ENCODE results near the gene MC2R.

The MC2R gene

GRCh38 chr18:13915391-13915790 is at the start of gene MC2R:
TSS of gene MC2R (minus strand) at chr18:13915536. CDS start at chr18:13885518, 30,018 bp downstream.
- no peak for DNase-seq (ENCODE audit: low read depth in 2 of 2)

DNA sequence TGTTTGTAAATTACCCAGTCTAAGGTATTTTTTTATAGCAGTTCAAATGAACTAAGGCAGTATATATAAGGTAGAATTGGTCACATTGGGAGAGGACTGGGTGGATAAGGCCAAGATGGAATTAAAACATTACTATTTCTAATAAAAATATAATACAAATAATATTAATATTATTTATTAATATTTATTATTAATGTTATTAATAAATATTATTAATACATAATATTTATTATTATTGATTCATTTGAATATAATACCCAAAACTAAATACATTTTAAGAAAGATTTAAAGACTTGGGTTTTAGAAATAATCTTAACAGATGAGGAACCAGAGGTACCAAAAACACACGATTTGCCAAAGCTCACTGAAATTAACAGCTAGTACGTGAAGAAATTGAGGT is 30.5 kb upstream of the MC2R start:
- no peak for DNase-seq (ENCODE audit: low read depth in 2 of 2)

DNA sequence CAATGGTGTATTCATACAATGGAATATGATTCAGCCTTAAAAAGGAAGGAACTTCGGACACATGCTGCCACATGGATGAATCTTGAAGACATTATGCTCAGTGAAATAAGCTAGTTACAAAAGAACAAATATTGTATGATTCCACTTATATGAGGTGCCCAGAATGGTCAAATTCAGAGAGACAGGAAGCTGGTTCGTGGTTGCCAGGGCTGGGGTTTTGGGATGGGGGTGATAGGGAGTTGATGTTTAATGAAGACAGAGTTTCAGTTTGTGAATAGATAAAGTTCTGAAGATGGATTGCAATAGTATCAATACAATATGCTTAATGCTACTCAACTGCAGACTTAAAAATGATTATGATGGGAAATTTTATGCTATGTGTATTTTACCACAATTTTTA is 28.0 kb upstream of the MC2R start:
- DNase-seq (ENCODE audit: low read depth in 2 of 2), result no peak

GRCh38 chr18:13940326-13940725 is 25.0 kb upstream of the MC2R start:
- DNase-seq (ENCODE audit: low read depth in 2 of 2), result no peak

GRCh38 chr18:13934676-13935075 is 19.3 kb upstream of the MC2R start:
- no peak for DNase-seq (ENCODE audit: low read depth in 2 of 2)

DNA sequence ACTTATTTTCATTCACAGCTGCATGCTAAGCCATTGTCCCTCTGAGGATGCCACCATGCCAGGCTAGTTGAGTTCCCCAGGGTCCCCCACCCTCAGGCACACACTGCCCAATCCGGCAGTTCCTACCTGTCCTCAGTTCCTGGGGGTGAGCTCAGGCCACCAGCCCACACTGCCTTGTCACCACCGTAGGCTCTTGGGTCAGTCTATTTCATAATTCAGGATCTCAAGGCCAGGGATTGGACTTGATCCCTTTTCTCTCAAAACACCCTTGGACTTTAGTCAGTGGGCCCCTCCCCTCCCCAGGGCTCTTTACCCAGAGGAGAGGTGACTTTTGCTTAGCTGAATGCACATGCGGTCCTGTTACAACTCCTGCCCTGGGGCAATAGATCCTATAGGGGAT is 18.7 kb upstream of the MC2R start:
- no peak for DNase-seq (ENCODE audit: low read depth in 2 of 2)

DNA sequence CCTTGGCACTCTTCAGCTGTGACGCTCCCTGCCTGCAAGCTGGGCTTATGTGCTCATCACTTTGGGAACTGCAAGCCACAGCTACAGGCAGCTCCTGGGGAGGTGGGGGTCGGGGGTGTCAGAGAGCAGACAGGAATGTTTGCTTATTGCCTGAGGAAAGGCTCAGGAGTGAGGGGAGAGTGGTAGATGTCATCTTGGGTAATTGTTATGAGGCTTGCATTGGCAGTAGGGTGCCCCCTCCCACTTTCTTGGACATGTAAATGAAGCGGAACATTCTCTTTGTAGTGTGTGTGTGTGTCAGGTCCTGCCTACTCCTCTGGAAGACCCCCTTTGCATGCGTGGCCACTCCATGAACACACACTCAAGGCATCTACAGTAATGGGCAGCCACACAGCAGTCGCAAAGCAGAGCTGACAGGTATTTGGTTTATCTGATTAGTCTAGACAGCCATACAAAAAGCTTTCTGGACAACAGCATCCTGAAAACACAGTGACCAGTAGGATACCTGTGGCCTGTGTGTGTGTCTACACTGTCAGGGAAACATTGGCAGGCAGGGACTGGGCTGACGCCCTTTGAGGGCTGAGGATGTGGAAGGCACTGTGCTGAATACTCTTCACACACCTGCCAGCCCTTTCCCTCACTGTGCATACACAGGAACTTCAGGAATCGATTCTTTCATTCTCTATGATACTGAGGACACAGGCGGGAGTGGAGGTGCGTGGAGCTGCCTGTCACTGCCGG is 17.1 kb upstream of the MC2R start:
- no peak for DNase-seq (ENCODE audit: low read depth in 2 of 2)

DNA sequence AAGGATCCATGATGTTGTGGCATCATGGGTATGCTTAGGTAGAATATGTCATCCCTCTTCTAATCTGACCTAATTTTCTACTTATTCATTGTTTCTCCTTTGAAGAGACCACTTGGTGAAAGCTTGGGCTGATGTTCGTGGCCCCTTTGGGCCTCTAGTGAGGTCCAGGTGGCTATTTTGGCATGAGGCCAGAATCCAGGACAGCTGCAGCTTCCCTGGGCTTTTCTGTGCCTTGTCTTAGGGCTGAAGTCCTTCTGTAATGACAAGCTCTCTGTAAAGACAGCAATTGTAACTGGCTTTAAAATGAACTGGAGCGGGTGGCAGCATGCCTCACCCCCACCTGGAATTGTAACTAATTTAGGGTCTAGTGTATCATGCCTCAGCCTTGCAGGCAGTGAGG is 15.6 kb upstream of the MC2R start:
- DNase-seq (ENCODE audit: low read depth in 2 of 2), result no peak

DNA sequence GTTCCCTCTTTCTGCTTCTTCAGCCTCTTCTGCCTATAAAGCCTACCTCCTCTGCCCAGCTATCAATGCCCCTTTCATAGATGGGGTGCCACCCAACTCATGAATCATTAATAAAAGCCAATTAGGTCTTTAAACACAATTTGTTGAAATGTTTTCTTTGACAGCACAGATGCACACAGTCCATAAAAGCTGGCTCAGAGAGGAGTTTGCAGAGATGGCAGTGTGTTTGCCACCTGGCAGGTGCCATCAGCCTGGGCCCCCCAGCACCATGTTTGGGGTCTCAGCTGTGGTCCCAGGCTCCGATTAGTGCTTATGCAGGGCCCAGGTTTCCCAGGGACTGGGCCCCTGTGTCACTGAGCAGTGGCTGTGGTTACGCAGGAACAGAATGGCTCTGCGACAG is 7.9 kb upstream of the MC2R start:
- no peak for DNase-seq (ENCODE audit: low read depth in 2 of 2)

DNA sequence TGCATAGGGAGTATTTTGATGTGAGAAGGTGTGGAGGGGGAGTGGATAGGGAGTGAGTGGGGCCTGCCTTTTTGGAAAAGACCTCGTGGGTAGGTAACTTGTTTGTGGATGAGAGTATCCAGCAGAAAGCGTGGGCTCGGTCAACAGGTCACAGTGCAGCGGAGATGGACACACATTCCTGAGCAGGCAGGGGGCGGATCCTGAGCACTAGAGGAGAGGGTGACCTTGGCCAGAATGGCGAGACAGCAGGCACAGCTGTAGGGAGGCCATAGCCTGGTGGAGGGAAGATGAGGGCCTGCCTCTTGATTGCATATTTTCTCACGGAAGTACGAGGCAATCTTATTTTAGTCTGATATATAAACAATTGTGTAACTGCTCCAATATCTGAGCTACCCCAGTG is 3.6 kb upstream of the MC2R start:
- no peak for DNase-seq (ENCODE audit: low read depth in 2 of 2)

DNA sequence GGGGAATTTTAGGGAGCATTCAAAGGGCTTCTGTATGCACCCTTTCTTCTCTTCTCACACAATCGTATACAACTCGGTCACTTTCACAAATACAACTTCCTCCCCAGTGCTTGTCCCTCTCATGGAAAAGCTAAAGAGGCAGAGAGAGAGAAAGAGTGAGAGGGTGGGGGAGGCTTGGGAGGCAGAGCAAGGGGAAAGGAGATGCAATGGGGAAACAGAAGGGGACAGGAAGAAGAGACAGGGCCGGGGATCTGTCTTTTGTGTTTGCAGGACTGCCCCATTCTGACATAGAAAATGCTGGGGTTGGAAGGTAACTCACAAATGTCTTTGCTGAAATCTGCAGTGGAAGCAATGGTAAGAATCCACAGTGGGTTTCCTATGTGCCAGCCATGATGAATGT is 2.1 kb upstream of the MC2R start:
- no peak for DNase-seq (ENCODE audit: low read depth in 2 of 2)

DNA sequence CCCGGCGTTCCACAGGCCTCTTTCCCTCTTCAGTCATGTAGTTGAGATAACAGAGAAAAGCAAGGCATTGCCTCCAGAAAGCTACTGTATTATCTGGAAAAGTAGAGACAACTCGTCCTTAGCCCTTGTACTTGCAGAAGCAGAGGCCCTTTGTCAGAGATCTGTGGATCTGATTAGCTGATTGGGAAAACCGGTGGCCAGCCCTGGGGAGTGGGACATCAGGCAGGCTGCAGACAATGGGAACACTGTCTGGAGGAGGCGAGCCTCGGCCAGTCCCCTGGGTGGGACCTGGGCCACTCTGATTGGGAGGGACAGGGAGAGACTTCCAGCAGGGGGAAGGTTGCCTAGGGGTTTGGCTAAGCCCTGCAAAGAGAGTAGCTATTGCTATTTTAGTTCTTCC is 1.2 kb upstream of the MC2R start:
- DNase-seq (ENCODE audit: low read depth in 2 of 2), result no peak

- no peak for DNase-seq (ENCODE audit: low read depth in 2 of 2)
These were observed 677 bp upstream of the MC2R start for GRCh38 chr18:13915995-13916431.

- DNase-seq (ENCODE audit: low read depth in 2 of 2), result no peak
These were observed 580 bp downstream of the MC2R start for GRCh38 chr18:13914756-13915155.

GRCh38 chr18:13914170-13914569 is 1.2 kb downstream of the MC2R start:
- no peak for DNase-seq (ENCODE audit: low read depth in 2 of 2)

DNA sequence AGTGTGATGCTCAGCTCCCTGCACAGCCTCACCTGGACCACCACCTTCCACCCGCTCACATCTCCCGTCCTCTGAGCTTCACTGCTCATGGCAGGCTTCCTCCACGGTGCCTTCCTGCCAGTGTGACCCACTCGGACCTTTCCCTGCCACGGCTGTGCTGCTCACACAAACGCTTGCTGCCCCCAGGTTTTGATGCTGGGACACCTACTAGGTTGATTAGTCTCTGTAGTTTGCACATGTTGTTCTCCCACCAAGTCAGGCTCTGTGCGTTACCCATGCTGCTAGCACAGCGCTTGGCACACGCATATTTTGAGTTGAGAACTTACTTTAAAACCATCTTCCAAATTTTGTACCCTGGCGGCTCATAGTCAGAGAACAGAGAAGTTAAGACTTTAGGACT is 2.1 kb downstream of the MC2R start:
- no peak for DNase-seq (ENCODE audit: low read depth in 2 of 2)

DNA sequence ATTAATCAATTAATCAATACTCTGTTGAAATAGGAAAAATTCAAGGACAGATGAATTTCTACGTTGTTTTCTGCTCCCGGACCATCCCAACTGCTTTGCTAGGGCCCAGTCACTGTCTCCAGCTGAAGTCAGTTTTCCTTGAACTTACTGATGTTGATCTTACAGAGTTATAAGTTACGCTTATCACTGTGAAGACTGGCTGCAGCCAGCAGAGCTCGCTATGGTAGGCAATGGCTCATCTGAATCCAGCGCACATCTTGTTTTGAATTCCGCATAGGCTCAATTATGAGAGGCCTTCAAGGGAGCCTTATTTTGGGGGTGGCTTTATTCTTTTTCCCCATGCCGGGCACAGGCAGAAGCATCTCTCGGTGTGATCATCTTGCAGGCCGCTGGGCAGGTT is 2.7 kb downstream of the MC2R start:
- no peak for DNase-seq (ENCODE audit: low read depth in 2 of 2)

DNA sequence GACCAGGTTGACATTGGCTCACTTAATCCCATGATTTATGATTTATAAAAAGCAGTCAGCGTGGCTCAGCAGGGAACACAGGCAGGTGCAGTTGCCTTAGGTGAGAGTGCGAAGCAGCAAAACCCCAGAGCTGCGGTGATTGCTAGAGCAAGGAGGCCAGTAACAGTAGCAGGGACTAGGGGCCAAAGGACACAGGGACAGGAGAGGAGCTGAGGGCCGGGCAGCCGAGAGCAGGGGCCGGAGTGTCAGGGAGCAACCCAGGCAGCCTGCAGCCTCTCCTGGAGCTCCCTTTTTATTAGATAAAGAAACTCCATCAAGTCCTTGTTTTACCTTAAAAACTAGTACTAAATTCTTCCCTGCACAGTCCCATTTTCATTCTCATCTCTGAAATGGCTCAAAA is 4.3 kb downstream of the MC2R start:
- DNase-seq (ENCODE audit: low read depth in 2 of 2), result no peak

- no peak for DNase-seq (ENCODE audit: low read depth in 2 of 2)
These were observed 4.8 kb downstream of the MC2R start for GRCh38 chr18:13910501-13910900.

GRCh38 chr18:13909141-13909940 is 6.0 kb downstream of the MC2R start:
- DNase-seq (ENCODE audit: low read depth in 2 of 2), result no peak

- DNase-seq (ENCODE audit: low read depth in 2 of 2), result no peak
These were observed 14.7 kb downstream of the MC2R start for GRCh38 chr18:13900633-13901032.

- DNase-seq (ENCODE audit: low read depth in 2 of 2), result no peak
These were observed 19.8 kb downstream of the MC2R start for GRCh38 chr18:13895505-13896033.

DNA sequence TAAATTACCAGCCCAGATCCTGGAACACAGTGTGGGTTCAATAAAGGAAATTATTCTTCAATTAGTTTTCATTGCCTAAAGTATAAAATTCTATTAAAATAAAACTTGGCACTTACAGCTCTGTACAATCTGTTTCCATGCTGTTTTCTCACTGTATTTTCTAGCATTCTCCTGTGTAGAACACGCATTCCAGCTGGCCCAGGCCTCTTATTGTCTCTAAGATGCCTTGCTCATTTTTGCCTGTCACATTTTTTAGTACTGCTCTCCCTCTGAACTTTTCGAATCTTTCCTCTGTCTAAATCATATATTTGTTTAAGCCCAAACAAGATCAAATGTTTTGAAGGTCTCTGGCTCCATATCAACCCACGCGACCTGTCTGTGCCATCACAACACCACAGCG is 20.8 kb downstream of the MC2R start:
- DNase-seq (ENCODE audit: low read depth in 2 of 2), result no peak
